ENCODE results near the gene PAX7.

DNA sequence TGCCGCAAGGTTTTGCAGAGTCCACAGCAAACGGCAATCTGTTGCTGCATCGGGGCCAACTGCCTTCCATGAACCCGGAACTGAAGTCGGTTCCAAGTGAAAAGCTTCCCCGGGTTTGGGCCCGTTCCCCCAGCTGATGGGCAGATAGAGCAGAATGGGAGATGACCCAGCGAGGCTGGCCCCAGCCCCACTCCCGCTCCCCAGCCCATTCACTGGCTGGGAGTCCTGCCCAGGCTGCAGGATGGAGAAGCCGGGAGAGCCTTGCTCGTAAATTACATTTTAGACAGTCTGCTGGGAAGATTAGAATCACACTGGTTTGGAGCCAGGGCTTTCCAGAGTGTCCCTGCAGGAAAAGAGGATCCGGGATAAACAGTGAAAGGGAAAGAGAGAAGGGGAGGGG lies 31.6 kb upstream of the PAX7 start:
- TF ChIP-seq, protein P1, sequence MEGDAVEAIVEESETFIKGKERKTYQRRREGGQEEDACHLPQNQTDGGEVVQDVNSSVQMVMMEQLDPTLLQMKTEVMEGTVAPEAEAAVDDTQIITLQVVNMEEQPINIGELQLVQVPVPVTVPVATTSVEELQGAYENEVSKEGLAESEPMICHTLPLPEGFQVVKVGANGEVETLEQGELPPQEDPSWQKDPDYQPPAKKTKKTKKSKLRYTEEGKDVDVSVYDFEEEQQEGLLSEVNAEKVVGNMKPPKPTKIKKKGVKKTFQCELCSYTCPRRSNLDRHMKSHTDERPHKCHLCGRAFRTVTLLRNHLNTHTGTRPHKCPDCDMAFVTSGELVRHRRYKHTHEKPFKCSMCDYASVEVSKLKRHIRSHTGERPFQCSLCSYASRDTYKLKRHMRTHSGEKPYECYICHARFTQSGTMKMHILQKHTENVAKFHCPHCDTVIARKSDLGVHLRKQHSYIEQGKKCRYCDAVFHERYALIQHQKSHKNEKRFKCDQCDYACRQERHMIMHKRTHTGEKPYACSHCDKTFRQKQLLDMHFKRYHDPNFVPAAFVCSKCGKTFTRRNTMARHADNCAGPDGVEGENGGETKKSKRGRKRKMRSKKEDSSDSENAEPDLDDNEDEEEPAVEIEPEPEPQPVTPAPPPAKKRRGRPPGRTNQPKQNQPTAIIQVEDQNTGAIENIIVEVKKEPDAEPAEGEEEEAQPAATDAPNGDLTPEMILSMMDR (IDR thresholded peaks at IDR 0.05; ENCODE audit: insufficient read depth, low read depth, low read length) = no peak
- TF ChIP-seq EZH2 (IDR thresholded peaks at IDR 0.05; ENCODE audit: insufficient read depth, low read length) = no peak

All from astrocyte (in vitro differentiated cells and primary cell).